RPMI7951 (cell line): ENCODE results near the gene SECTM1. TPM values are rescaled to one million over a fixed set of nuclear protein-coding genes. Genes with fewer than 3 reads are reported as not detected.

ENCODE experiments used
- DNase-seq: peaks from one replicate; pipeline ENCODE4 v3.0.0-alpha.2; 2012; ENCODE audit warnings: low read depth
- total RNA-seq: library from RNA; depleted of rRNA; stranded (reverse); fragments of >200 nt; shearing (Covaris generic); gene quantifications from 2 replicates; pipeline ENCODE4 v1.2.3, GENCODE V29; 2014

The SECTM1 gene
- total RNA-seq, 1 experiment from 2014 or later, result 19.7 TPM

GRCh38 chr17:82328141-82328993 is 5.2 kb downstream of the SECTM1 start:
- DNase-seq, result no peak

DNA sequence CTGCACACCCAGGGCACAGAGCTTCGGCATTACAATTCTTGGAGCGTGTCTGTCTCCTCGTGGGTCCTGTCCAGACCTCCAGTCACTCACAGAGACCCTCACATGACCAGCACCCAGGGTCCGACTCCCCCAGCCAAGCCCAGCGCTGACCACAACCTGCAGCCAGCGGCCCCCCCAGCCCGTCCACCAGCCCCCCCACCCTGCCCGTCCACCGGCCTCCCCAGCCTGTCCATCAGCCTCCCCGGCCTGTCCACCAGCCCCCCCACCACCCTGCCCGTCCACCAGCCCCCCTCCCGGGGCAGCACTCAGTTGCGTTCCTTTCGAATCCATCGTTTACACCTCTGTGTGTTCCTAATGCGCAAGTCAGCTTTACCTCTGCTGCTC is 5.8 kb downstream of the SECTM1 start:
- DNase-seq, result no peak

DNA sequence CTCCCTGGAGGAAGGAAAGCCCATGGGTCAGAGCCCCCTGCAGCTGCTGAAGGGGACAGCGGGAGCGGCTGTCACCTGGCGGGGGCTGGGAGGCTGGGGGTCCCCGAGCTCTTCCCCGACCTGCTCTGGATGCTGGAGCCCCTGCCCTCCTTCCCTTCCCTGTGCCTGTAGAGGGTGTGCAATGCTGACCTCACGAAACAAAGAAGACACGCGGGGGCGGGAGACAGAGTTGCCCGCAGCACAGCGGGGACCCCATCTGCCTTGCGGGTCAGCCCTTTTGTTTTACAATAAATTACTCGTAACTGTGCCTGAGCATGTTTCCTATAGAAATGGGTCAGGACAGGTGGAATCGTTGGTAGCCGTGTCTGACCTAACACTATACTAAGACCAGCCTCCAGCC is 6.3 kb downstream of the SECTM1 start:
- no peak for DNase-seq

GRCh38 chr17:82325286-82326180 is 8.0 kb downstream of the SECTM1 start:
- no peak for DNase-seq

GRCh38 chr17:82324566-82325285 is 8.8 kb downstream of the SECTM1 start:
- no peak for DNase-seq

DNA sequence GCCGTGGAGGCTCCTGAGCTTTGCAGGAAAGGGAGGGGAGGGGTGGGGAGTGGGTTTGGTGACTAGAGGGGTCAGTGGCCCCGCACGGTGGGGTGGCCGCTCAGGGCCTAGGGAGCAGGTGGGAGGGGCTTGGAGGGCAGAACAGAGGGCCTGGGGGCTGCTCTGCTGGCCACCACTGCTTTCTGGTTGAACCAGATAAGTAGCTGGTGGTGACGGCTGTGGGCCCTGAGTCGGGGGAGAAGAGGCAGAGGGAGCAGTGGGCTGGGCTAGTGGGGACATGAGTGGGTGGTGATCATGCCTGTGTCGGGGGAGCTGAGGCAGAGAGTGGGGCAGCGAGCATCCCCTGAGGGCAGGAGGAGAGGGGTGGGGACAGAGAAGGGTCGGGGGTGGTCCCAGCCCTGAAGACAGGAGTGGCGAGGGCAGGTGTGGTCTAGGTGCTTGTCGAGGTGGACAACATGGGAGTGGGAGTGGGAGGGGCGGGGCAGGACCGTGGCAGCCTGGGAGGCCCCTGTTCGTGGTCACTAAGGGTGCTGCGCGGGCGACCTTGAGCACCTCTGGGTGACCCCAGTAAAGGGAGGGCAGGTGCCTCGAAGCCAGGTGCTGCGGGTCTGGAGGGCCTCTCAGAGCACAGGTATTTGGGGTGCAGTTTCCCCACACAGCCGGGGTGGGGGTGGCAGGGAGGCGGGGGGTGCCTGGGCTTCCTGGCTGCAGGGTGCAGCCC is 9.9 kb downstream of the SECTM1 start:
- no peak for DNase-seq

GRCh38 chr17:82322526-82323453 is 10.8 kb downstream of the SECTM1 start:
- DNase-seq, result no peak

- DNase-seq, result no peak
These were observed 11.6 kb downstream of the SECTM1 start for GRCh38 chr17:82321947-82322466.

- peak; percentile 27 for DNase-seq
These were observed 12.3 kb downstream of the SECTM1 start for GRCh38 chr17:82320956-82321927.

- DNase-seq, result peak; percentile 36
These were observed 13.3 kb downstream of the SECTM1 start for GRCh38 chr17:82320140-82320840.

GRCh38 chr17:82319619-82320062 is 13.9 kb downstream of the SECTM1 start:
- no peak for DNase-seq

DNA sequence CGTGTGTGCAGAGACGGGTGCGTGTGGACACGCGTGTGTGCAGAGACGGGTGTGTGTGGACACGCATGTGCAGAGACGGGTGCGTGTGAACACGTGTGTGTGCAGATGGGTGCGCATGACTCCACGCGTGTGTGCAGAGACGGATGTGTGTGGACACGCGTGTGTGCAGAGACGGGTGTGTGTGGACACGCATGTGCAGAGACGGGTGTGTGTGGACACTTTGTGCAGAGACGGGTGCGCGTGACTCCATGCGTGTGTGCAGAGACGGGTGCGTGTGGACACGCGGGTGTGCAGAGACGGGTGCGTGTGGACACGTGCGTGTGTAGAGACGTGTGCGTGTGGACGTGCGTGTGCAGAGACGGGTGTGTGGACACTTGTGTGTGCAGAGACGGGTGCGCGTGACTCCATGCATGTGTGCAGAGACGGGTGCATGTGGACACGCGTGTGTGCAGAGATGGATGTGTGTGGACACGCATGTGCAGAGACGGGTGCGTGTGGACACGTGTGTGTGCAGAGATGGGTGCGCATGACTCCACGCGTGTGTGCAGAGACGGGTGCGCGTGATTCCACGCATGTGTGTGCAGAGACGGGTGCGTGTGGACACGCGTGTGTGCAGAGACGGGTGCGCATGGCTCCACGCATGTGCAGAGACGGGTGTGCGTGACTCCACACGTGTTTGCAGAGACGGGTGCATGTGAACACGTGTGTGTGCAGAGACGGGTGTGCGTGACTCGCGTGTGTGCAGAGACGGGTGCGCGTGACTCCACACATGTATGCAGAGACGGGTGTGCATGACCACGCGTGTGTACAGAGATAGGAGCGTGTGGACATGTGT is 14.6 kb downstream of the SECTM1 start:
- no peak for DNase-seq

DNA sequence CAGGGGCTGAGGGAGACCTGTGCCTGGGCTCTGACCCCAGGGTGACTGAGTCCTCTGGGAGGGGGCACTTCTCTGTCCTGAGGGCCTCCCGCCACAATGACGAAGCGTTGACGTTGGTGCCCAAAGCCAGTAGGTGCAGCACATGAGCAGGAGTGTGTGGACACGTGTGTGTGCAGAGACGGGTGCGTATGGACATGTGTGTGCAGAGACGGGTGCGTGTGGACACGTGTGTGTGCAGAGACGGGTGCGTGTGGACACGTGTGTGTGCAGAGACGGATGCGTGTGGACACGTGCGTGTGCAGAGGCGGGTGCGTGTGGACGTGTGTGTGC is 15.4 kb downstream of the SECTM1 start:
- DNase-seq, result no peak

- no peak for DNase-seq
These were observed 16.0 kb downstream of the SECTM1 start, which contains the start of gene CD7 for GRCh38 chr17:82317394-82318168. Gene CD7, minus strand, starts transcription at chr17:82317608. Its CDS starts 113 bp downstream, at chr17:82317495.

DNA sequence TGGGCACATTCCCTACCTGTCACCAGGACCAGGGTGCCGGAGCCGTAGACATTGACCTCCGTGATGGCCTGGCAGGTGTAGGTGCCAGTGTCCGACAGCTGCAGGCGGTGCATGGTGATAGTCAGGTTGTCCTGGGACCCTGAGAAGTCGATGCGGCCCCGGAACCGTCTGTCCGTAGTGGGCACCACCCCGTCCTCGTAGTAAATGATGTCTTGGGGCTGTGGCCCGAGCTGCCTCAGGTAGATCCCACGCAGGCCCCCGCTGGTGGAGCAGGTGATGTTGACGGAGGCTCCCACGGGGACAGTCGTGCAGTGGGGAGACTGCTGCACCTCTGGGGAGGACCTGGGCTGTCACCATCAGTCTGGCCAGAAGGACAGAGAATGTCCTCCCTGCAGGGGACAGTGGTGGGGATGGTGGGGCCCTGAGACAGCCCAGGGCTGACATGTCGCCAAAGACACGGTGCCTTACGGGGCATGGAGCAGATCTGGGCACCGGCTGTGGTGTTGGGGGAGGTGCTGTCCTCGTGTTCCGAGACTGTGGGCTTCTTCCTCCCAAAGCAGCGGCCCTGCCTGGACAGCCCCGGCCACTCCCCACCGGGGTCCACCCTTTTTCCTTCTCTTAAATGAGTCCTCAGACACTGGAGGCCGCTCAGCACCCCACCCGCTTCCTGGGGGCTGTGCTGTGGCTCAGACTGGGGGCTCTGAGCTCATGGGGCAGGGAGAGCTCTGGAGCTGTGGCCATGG is 16.7 kb downstream of the SECTM1 start:
- no peak for DNase-seq
